ENCODE data around the gene BCL7A. TPM values are rescaled to one million over a fixed set of nuclear protein-coding genes. Genes with fewer than 3 reads are reported as not detected.

Gene BCL7A
- polyA plus RNA-seq, 3 donors: 0.34 to 0.79 (median 0.56) TPM

- Histone ChIP-seq H2AFZ (ENCODE audit: insufficient read depth, low read depth, low read length, poor library complexity, severe bottlenecking) (no peak overlapping the region), H3K27ac (ENCODE audit: low read depth in 1 of 2, low read length in 2 of 2) (peak overlapping the region; percentile 73 to 93), H3K79me2 (ENCODE audit: insufficient read depth, low read length) (peaks cover 72% of the 10 kb centered on the region), H3K9ac (ENCODE audit: insufficient read depth, low read length, poor library complexity, severe bottlenecking) (peak overlapping the region; percentile 72), H3K4me1 (ENCODE audit: control insufficient read depth in 1 of 2, insufficient read depth in 2 of 2, low read length in 2 of 2) (peaks cover 63 to 74% of the 10 kb centered on the region in 2 donors), H3K27me3 (ENCODE audit: control insufficient read depth in 2 of 2, insufficient read depth in 2 of 2, low read length in 2 of 2) (no peaks in the 10 kb centered on the region), H3K4me3 (replicated peaks in 1 of 3; ENCODE audit: low read depth in 2 of 3, low read length in 3 of 3) (peak overlapping the region; percentile 67 to 98 (median 86)), H3K9me3 (replicated peaks in 1 of 2; ENCODE audit: control insufficient read depth in 1 of 2, insufficient read depth in 1 of 2, low read length in 2 of 2) (no peaks in the 10 kb centered on the region), H3K36me3 (replicated peaks in 1 of 2; ENCODE audit: control insufficient read depth in 1 of 2, insufficient read depth in 2 of 2, low read length in 2 of 2) (peaks cover 4 to 21% of the 10 kb centered on the region in 2 donors), H4K20me1 (ENCODE audit: insufficient read depth, low read length) (peaks cover 65% of the 10 kb centered on the region), H3K4me2 (replicated peaks; ENCODE audit: extremely low read depth, low read length, poor library complexity, severe bottlenecking) (peak overlapping the region; percentile 100)
- TF ChIP-seq, protein P1, sequence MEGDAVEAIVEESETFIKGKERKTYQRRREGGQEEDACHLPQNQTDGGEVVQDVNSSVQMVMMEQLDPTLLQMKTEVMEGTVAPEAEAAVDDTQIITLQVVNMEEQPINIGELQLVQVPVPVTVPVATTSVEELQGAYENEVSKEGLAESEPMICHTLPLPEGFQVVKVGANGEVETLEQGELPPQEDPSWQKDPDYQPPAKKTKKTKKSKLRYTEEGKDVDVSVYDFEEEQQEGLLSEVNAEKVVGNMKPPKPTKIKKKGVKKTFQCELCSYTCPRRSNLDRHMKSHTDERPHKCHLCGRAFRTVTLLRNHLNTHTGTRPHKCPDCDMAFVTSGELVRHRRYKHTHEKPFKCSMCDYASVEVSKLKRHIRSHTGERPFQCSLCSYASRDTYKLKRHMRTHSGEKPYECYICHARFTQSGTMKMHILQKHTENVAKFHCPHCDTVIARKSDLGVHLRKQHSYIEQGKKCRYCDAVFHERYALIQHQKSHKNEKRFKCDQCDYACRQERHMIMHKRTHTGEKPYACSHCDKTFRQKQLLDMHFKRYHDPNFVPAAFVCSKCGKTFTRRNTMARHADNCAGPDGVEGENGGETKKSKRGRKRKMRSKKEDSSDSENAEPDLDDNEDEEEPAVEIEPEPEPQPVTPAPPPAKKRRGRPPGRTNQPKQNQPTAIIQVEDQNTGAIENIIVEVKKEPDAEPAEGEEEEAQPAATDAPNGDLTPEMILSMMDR (IDR thresholded peaks at IDR 0.05): no peak
- Mint-ChIP-seq H3K9me3 (peaks cover 0 to 2% (median 0%) of the 10 kb centered on the region in 7 donors), H3K4me1 (peaks cover 73% of the 10 kb centered on the region), H3K36me3 (peaks cover 17 to 20% of the 10 kb centered on the region in 2 donors), H3K27ac (peak overlapping the region; percentile 91 to 98 (median 96)), H3K27me3 (ENCODE audit: low read depth in 3 of 3) (no peaks in the 10 kb centered on the region), H3K4me3 (peak overlapping the region; percentile 97 to 98)
- 12% methylated on average over 8 of the region's 18 CpGs for WGBS (ENCODE audit: insufficient coverage)
- peak; percentile 83 to 91 (median 86) for DNase-seq
- intact Hi-C loops (cut with micrococcal nuclease): loop anchor here in 1 of 2 donors (10.0 kb wide), 1 partner anchor 286 kb away; the partner anchor contains the start of gene RHOF
Measured at GRCh38 chr12:122080149-122081082, 58.7 kb downstream of the BCL7A start.

- peak overlapping the region; percentile 73 to 93 for H3K27ac ChIP-seq (ENCODE audit: low read depth in 1 of 2, low read length in 2 of 2)
- H3K9me3 ChIP-seq (replicated peaks in 1 of 2; ENCODE audit: control insufficient read depth in 1 of 2, insufficient read depth in 1 of 2, low read length in 2 of 2): no peaks in the 10 kb centered on the region
- Mint-ChIP-seq H3K36me3 (peaks cover 25 to 27% of the 10 kb centered on the region in 2 donors), H3K27ac (peak overlapping the region; percentile 91 to 98 (median 96)), H3K27me3 (ENCODE audit: low read depth in 3 of 3) (peaks cover 0 to 1% (median 0%) of the 10 kb centered on the region in 3 donors), H3K4me1 (peaks cover 74% of the 10 kb centered on the region), H3K9me3 (peaks cover 0 to 2% (median 0%) of the 10 kb centered on the region in 7 donors), H3K4me3 (peak overlapping the region; percentile 97 to 98)
- H2AFZ ChIP-seq (ENCODE audit: insufficient read depth, low read depth, low read length, poor library complexity, severe bottlenecking): no peak overlapping the region
- WGBS (ENCODE audit: insufficient coverage): 28% methylated on average over 9 of the region's 9 CpGs
- peaks cover 80% of the 10 kb centered on the region for H3K79me2 ChIP-seq (ENCODE audit: insufficient read depth, low read length)
- peaks cover 12 to 29% of the 10 kb centered on the region in 2 donors for H3K36me3 ChIP-seq (replicated peaks in 1 of 2; ENCODE audit: control insufficient read depth in 1 of 2, insufficient read depth in 2 of 2, low read length in 2 of 2)
- TF ChIP-seq, protein P1 (IDR thresholded peaks at IDR 0.05): no peak
- DNase-seq: peak in 2 of 3 donors; percentile 31 to 39
- peaks cover 72% of the 10 kb centered on the region for H4K20me1 ChIP-seq (ENCODE audit: insufficient read depth, low read length)
- H3K4me1 ChIP-seq (ENCODE audit: control insufficient read depth in 1 of 2, insufficient read depth in 2 of 2, low read length in 2 of 2): peaks cover 63 to 74% of the 10 kb centered on the region in 2 donors
- no peaks in the 10 kb centered on the region for H3K27me3 ChIP-seq (ENCODE audit: control insufficient read depth in 2 of 2, insufficient read depth in 2 of 2, low read length in 2 of 2)
- peak overlapping the region; percentile 100 for H3K4me2 ChIP-seq (replicated peaks; ENCODE audit: extremely low read depth, low read length, poor library complexity, severe bottlenecking)
- intact Hi-C loops (cut with micrococcal nuclease): loop anchor here in 1 of 2 donors (10.0 kb wide), 1 partner anchor 286 kb away; the partner anchor contains the start of gene RHOF
- peak overlapping the region; percentile 72 for H3K9ac ChIP-seq (ENCODE audit: insufficient read depth, low read length, poor library complexity, severe bottlenecking)
- H3K4me3 ChIP-seq (replicated peaks in 1 of 3; ENCODE audit: low read depth in 2 of 3, low read length in 3 of 3): peak overlapping the region; percentile 67 to 98 (median 86)
Measured at GRCh38 chr12:122081083-122081696, 59.5 kb downstream of the BCL7A start.

Measured in CD14-positive monocyte (primary cell).